GM19455 (cell line): ENCODE results near the gene SMCO2.
A peak's percentile ranks its signal among the peaks of the same experiment; 100 is the strongest.

Experiments used
- ATAC-seq: cut with Tn5 transposase; IDR thresholded peaks from one replicate; pipeline ENCODE4 v1.9.1; 2021; ENCODE audit not compliant: unreplicated experiment

The SMCO2 gene

DNA sequence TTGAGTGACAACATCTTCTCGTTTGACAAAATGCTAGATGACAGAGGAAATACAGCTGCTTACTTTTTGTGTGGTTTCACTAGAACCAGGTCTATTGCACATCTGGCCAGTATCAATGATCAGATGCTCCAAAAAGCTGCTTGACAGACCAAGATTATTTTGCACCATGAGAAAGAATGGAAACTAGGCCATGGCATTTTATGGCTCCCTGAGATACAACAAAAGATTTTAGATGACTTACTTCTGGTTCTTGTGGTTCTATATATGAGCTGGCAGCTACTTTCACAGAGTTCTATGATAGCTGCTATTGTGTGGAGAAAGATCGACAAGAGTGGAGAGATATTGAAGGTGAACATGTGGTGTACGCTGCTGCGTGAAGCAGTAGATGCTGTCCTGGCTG lies 51.6 kb downstream of the SMCO2 start:
- ATAC-seq: peak; percentile 53

DNA sequence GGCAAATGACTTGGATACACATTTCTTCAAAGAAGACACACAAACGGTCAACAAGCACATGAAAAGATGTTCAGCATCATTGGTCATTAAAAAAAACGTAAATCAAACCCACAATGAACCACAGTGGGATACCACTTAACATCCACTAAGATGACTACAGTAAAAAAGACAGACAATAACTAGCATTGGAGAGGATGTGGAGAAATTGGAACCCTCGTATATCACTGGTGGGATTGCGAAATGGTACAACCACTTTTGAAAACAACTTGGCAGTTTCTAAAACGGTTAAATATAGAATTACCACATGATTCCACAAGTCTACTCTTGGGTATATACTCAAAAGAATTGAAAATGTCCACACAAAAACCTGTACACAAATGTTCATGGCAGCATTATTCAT lies 52.2 kb downstream of the SMCO2 start:
- no peak for ATAC-seq

GRCh38 chr12:27499377-27499776 lies 52.8 kb downstream of the SMCO2 start:
- ATAC-seq: no peak

DNA sequence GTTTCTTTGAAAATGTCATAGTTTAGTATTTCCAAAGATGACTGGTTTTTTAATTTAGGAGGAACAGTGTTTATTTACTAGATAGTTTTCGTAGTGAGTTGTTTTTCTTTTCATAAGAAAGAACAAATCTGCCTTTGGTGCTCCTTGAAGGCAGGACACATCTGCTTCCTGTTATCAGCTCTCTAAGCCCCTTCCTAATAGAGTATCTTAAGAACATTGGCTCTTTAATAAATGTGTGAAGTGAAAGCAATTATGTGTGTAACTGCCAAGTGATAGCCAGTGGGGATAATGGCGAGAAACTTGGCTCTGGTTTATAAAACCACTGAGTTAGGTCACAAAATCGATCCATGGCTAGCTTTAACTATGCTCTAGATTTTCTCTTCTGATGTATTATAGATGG lies 54.0 kb downstream of the SMCO2 start:
- no peak for ATAC-seq

GRCh38 chr12:27502021-27502435 lies 55.5 kb downstream of the SMCO2 start:
- ATAC-seq: no peak

DNA sequence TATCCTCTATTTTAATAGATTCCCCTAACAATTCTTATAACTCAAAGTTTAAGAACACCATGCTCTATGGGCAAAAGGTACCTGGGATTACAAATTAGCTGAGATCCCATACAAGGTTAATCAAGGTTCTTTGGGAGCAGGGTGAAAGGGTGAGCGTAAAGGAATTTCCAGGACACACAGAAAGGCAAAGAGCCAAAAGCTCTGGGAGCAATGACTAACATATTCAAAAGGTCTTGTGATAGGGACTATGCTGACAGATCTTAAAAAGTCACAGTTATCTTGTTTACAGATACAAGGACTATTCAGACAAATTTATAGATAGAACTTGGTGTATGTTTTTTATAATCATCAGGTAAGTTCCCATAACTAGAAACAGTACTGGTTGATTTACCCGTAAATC lies 58.0 kb downstream of the SMCO2 start:
- no peak for ATAC-seq

DNA sequence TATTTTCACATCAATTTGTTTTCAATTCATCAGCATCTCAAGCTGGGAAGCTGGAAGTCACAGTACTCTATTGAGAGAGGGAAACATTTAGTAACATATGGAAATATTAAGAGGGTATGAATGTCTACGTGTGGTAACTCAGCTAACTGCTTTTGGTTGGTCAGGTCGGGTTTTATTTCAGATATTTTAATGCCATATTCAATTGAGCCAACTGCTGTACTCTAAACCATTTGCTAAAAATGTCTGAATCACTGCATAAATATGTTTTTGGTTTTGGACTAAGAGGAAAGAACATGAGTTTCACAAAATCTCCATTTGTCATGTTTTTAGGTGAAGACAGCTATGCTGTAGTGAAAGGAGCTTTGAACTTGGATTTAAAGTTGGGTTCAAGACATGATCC lies 58.6 kb downstream of the SMCO2 start:
- ATAC-seq: no peak

- no peak for ATAC-seq
These were observed 59.2 kb downstream of the SMCO2 start for GRCh38 chr12:27505761-27506160.

GRCh38 chr12:27506645-27507189 lies 60.2 kb downstream of the SMCO2 start:
- ATAC-seq: no peak

- ATAC-seq: no peak
These were observed 62.3 kb downstream of the SMCO2 start for GRCh38 chr12:27508736-27509431.

DNA sequence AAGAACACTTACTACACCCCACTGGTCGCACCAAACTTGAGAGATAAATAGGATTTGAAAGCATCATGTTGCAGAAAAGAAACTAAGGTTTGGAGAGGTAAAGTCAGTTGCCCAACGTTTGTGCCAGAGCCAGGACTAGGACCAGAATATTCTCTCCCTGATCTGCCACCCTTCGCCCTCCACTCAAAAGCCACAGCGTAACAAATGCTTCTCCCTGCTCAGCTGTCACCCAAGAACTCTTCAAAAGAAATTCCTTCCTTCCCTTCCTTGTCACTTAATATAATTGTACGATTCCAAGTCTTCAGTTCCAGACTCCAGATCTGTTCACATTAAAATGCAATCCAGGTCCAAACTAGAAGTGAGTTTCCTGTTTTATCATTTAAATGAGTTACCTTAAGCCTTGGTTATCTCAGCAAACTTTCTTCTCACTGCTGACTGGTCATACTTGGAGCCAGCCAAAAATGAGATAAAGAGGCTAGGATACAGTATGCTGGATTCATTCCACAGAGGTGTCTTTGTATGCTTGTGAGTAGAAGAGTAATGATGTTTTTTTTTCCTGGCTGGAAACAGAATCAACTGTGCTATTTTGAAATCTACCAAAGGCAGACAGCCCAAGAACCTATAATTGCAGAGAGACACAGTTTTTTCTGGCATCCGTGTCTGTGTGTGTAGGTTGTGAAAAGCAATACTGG lies 64.6 kb downstream of the SMCO2 start:
- no peak for ATAC-seq

- no peak for ATAC-seq
These were observed 65.1 kb downstream of the SMCO2 start for GRCh38 chr12:27511723-27512045.

DNA sequence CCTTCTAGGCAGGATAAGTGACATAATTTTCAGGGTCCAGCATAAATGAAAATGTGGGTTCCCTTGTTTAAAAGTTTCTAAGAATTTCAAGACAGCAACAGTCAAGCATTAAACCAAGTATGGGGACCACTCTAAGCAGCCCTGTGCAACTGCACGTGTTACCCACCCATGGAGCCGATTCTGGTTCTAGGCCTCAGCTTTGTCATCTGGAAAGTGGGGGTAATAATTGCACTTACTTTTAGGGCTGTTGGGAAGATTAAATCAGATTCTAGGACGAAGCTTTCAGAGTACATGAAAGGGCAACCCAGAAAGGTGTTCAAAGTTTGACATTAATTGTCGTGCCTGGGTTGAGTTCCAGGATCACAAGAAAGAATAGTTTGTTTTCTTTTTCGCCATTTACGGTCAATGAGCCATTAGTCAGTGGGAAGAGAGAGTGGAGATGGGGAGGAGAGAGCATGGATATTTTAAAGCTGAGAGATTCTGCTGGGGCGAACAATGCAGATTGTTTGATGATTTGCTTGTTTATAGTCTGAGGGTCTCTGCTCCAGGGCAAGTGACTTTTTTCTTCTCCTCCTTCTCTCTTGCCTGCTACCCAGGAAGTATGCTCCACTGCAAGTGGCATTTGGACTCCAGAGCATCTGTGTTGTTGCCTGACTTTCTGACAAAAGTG lies 66.8 kb downstream of the SMCO2 start:
- ATAC-seq: no peak

DNA sequence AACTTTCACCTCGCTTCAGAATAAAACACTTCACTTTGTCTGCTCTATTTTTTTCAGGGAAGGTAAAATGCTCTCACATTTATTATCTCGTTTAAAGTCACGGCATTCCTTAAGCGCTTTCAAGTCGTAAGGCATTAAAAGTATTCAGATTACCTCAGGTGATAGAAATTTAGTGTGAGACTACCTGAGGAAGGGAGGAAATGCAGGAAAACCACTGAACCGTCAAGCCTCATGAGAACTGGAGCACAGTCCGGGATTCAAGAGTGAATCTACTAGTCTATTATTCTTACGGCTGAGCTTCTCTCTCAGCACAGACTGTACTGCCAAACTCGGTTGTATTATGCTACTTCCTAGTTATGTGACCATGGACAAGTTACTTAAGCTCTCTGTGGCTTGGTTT lies 69.1 kb downstream of the SMCO2 start:
- no peak for ATAC-seq

- no peak for ATAC-seq
These were observed 70.1 kb downstream of the SMCO2 start for GRCh38 chr12:27516625-27517024.

DNA sequence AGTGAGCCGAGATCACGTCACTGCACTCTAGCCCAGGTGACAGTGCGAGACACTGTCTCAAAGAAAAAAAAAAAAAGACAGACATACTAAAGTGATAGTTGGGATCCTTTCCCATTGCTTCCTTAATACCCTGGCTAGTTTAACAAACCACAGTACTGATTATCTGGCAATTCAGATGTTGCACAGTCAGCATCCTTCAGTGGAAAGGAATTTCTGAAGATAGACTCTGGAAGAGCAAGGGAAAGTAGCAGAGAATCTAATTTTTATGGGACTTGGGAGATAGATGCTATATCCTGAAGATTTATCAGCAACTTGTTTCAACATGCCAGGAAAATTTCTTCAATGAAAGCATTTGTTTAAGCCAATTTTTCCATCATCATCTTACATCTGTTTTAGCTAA lies 71.0 kb downstream of the SMCO2 start:
- no peak for ATAC-seq

DNA sequence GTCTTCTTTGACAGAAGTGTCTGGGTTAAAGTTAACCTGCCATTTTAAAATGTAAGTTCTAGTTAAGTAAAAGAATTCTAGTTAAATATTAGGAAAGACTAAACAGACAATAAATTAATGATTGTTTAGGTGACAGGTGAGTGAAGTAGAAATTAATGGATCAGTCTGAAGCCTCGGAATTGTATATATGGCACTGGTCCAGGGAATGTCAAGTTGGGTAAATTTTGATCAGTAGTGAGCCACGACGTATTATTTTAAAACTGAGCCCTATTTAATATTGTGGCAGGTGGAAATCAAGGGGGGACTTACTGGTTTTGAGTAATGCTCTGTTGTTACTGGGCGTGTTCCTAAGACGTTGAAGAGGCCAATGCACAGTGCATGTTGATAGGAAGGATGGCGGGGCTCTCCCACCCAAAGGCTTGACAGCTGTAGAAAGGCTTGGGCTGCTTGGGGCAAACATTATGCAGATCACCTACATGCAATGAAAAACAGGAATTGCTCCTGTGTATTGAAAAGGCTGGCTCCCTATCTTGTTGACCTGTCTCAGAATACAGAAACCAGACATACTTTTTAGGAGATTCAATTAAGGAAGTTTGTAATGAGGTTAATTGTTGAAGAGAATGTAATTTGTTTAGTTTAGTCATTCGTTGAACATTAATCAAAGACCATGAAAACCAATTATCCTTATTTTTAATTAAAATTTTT lies 71.6 kb downstream of the SMCO2 start:
- ATAC-seq: no peak

DNA sequence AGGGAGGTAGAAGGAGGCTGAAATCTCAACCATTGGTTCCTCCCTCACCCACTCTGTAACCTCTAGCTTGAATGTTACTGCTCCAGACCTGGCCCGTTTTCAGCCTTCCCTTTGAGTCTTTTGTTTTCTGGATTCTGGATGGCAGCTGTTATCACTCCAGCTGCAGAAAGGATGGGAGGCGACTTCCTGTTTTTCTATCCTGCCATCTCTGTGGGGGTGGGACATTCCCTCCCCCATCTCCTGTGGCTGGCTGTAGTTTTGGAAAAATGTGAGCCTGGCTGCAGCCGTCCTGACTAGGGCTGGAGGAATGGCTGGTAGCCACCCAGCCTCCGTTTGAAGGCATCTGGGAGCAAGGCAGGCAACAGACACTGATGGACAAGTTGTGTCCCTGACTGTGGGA lies 74.5 kb downstream of the SMCO2 start:
- no peak for ATAC-seq

DNA sequence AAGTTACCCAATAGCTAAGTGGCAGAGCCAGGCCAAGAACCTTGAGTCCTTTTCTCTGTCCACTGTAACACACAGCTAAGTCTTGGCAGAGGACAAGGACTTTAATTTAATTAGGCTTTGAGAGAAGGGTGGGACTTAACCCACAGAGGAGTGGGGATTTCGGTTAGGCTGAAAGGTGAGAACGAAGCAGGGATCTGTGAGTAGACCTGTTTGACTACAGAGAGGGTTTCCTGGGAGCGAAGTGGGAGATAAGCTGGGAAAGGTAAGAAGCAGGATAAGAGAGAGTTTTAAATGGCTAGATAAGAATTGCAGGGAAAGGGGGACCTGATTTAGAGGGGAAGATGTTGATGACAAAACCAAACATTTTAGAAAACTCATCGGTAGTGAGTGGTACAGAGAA lies 75.4 kb downstream of the SMCO2 start:
- no peak for ATAC-seq

- peak; percentile 17 for ATAC-seq
These were observed 76.7 kb downstream of the SMCO2 start for GRCh38 chr12:27523305-27523641.

GRCh38 chr12:27523642-27524493 lies 77.3 kb downstream of the SMCO2 start, which contains the start of gene PPFIBP1:
PPFIBP1 (plus strand) TSS chr12:27524206; CDS start chr12:27633397, 109,191 bp downstream.
- ATAC-seq: peak; percentile 95
